ENCODE data around the gene KLHL1. TPM values are rescaled to one million over a fixed set of nuclear protein-coding genes. Genes with fewer than 3 reads are reported as not detected.

Gene KLHL1
- polyA plus RNA-seq, 3 donors = not detected

GRCh38 chr13:69912630-69913029, 195.6 kb downstream of the KLHL1 start:
- Mint-ChIP-seq H3K4me3 (no peak overlapping the region), H3K9me3 (peaks cover 0 to 9% (median 4%) of the 10 kb centered on the region in 7 donors), H3K4me1 (no peaks in the 10 kb centered on the region), H3K27ac (no peak overlapping the region), H3K36me3 (no peaks in the 10 kb centered on the region), H3K27me3 (ENCODE audit: low read depth in 3 of 3) (no peaks in the 10 kb centered on the region)
- Histone ChIP-seq H3K4me2 (replicated peaks; ENCODE audit: extremely low read depth, low read length, poor library complexity, severe bottlenecking) (no peak overlapping the region), H3K36me3 (replicated peaks in 1 of 2; ENCODE audit: control insufficient read depth in 1 of 2, insufficient read depth in 2 of 2, low read length in 2 of 2) (no peaks in the 10 kb centered on the region), H3K27ac (ENCODE audit: low read depth in 1 of 2, low read length in 2 of 2) (no peak overlapping the region), H3K9me3 (replicated peaks in 1 of 2; ENCODE audit: control insufficient read depth in 1 of 2, insufficient read depth in 1 of 2, low read length in 2 of 2) (peaks cover 0 to 9% of the 10 kb centered on the region in 2 donors), H3K4me1 (ENCODE audit: control insufficient read depth in 1 of 2, insufficient read depth in 2 of 2, low read length in 2 of 2) (no peaks in the 10 kb centered on the region), H3K9ac (ENCODE audit: insufficient read depth, low read length, poor library complexity, severe bottlenecking) (no peak overlapping the region), H3K79me2 (ENCODE audit: insufficient read depth, low read length) (no peaks in the 10 kb centered on the region), H3K27me3 (ENCODE audit: control insufficient read depth in 2 of 2, insufficient read depth in 2 of 2, low read length in 2 of 2) (no peaks in the 10 kb centered on the region), H2AFZ (ENCODE audit: insufficient read depth, low read depth, low read length, poor library complexity, severe bottlenecking) (no peak overlapping the region), H4K20me1 (ENCODE audit: insufficient read depth, low read length) (no peaks in the 10 kb centered on the region), H3K4me3 (replicated peaks in 1 of 3; ENCODE audit: low read depth in 2 of 3, low read length in 3 of 3) (no peak overlapping the region)
- no peak for TF ChIP-seq CTCF (IDR thresholded peaks at IDR 0.05)
- intact Hi-C loops (cut with micrococcal nuclease) = no loop called here
- no peak for DNase-seq
- 100% methylated on average over 1 of the region's 2 CpGs for WGBS (ENCODE audit: insufficient coverage)

GRCh38 chr13:69910800-69911199, 197.5 kb downstream of the KLHL1 start:
- DNase-seq = no peak
- Mint-ChIP-seq H3K4me1 (no peaks in the 10 kb centered on the region), H3K27ac (no peak overlapping the region), H3K4me3 (no peak overlapping the region), H3K9me3 (peaks cover 0 to 9% (median 4%) of the 10 kb centered on the region in 7 donors), H3K36me3 (no peaks in the 10 kb centered on the region), H3K27me3 (ENCODE audit: low read depth in 3 of 3) (no peaks in the 10 kb centered on the region)
- intact Hi-C loops (cut with micrococcal nuclease) = no loop called here
- no peak for TF ChIP-seq CTCF (IDR thresholded peaks at IDR 0.05)
- Histone ChIP-seq H3K79me2 (ENCODE audit: insufficient read depth, low read length) (no peaks in the 10 kb centered on the region), H2AFZ (ENCODE audit: insufficient read depth, low read depth, low read length, poor library complexity, severe bottlenecking) (no peak overlapping the region), H3K4me1 (ENCODE audit: control insufficient read depth in 1 of 2, insufficient read depth in 2 of 2, low read length in 2 of 2) (no peaks in the 10 kb centered on the region), H3K9me3 (replicated peaks in 1 of 2; ENCODE audit: control insufficient read depth in 1 of 2, insufficient read depth in 1 of 2, low read length in 2 of 2) (peaks cover 0 to 9% of the 10 kb centered on the region in 2 donors), H4K20me1 (ENCODE audit: insufficient read depth, low read length) (no peaks in the 10 kb centered on the region), H3K27me3 (ENCODE audit: control insufficient read depth in 2 of 2, insufficient read depth in 2 of 2, low read length in 2 of 2) (no peaks in the 10 kb centered on the region), H3K36me3 (replicated peaks in 1 of 2; ENCODE audit: control insufficient read depth in 1 of 2, insufficient read depth in 2 of 2, low read length in 2 of 2) (no peaks in the 10 kb centered on the region), H3K4me2 (replicated peaks; ENCODE audit: extremely low read depth, low read length, poor library complexity, severe bottlenecking) (no peak overlapping the region), H3K4me3 (replicated peaks in 1 of 3; ENCODE audit: low read depth in 2 of 3, low read length in 3 of 3) (no peak overlapping the region), H3K27ac (ENCODE audit: low read depth in 1 of 2, low read length in 2 of 2) (no peak overlapping the region), H3K9ac (ENCODE audit: insufficient read depth, low read length, poor library complexity, severe bottlenecking) (no peak overlapping the region)
